Brain microvascular endothelial cell (primary cell): ENCODE data around the gene ERBIN.

Source experiments
- DNase-seq: peaks from one replicate; pipeline ENCODE4 v3.0.0-alpha.2; 2020
- H3K27ac ChIP-seq: fragments of 250-450 bp; sonication (Bioruptor Pico); 2 replicates; pipeline ENCODE4 v1.5.1; 2020; ENCODE audit warnings: mild to moderate bottlenecking, moderate library complexity
- H3K27me3 ChIP-seq: fragments of 250-450 bp; sonication (Bioruptor Pico); replicated peaks from 2 replicates; pipeline ENCODE4 v1.5.1; 2020; ENCODE audit warnings: mild to moderate bottlenecking
- H3K36me3 ChIP-seq: fragments of 250-450 bp; sonication (Bioruptor Pico); replicated peaks from 2 replicates; pipeline ENCODE4 v1.5.1; 2020; ENCODE audit warnings: mild to moderate bottlenecking
- H3K4me3 ChIP-seq: 2 replicates; pipeline ENCODE4 v1.5.1; 2011; ENCODE audit warnings: low read depth, mild to moderate bottlenecking, control low read depth, low read length, moderate library complexity
- CTCF ChIP-seq: IDR thresholded peaks from 2 replicates; pipeline ENCODE4 v1.5.1; 2011; ENCODE audit warnings: low read depth, mild to moderate bottlenecking, moderate library complexity, low read length, control low read depth, inconsistent platforms; ENCODE audit errors: missing control alignments
- in situ Hi-C: cut with HindIII; loops from 2 replicates; pipeline ENCODE4 v1.10.0; 2017; ENCODE audit warnings: low sequenced_read_pairs, low pct_ligation_motif_present

The ERBIN gene

DNA sequence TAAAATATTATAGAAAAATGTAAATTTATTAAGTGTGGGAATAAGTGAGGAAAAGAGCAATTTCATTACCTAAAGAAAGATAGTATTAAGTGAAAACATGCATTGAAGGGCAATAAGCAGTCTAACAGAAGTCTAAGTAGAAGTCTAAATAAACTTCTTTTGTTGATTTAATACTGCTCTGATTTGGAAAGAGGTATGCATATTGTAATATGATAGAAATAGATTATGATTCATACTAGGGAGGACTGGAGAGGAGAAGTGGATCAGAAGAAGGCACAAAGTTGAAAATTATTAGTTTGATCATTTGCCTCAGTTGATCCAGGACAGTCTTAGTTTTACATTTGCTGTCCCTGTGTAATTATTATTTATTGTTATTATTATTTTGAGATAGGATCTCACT lies 6.6 kb upstream of the ERBIN start:
- in situ Hi-C loops, result no loop called here
- Histone ChIP-seq H3K27ac (no peak overlapping the region), H3K36me3 (no peaks in the 10 kb centered on the region), H3K4me3 (no peak overlapping the region), H3K27me3 (no peaks in the 10 kb centered on the region)
- no peak for DNase-seq
- TF ChIP-seq CTCF, result no peak

DNA sequence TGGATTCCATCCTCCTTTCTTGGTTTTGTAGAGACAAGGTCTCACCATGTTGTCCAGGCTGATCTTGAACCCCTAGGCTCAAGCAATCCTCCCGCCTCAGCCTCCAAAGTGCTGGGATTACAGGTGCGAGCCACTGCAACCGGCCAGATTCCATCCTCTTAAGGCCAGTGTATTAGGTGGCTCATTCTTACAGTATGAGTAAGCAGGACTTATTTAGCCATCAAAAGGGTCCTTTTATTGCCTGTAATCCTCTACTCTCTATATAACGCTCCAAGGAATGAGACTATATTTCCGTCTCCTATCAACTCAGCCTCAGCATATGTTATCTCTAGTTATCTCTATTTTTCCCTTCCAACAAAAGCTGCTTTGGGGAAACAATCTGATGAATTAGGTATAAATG lies 3.0 kb upstream of the ERBIN start:
- H3K36me3 ChIP-seq, result no peaks in the 10 kb centered on the region
- in situ Hi-C loops, result no loop called here
- DNase-seq, result no peak
- no peak overlapping the region for H3K4me3 ChIP-seq
- H3K27me3 ChIP-seq, result no peaks in the 10 kb centered on the region
- H3K27ac ChIP-seq, result no peak overlapping the region
- no peak for TF ChIP-seq CTCF

DNA sequence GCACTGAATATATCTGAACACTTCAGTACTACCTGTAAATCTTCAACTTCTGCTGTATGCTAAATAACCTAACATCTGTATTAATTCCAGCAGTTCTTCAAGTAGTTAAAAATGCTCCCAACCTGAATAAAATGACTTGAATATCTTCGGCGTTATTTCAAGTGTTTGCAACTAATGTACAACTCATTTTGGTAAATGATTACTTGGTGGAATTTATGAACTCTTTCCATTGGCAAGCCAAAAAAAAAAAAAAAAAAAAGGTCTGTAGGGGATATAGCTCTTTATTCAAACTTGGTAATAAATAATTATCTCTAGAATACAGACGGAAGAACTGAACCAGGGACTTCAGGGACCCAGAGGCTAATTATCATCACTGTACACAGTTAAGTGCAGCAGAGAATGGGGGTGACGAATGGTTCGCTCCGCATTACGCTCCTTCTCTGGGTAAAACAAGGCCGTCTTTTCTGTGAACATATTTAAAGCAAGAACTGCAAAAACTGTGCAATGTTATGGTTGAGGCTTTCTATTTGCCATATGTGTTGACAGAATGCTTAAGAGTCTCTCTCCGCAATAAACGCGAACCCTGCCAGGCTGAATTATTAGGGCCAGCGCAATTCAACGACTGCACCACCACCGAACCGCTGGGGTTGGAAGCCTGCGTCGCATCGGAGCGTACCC lies 1.9 kb upstream of the ERBIN start:
- H3K27ac ChIP-seq, result peak overlapping the region; percentile 89
- TF ChIP-seq CTCF, result no peak
- no peak for DNase-seq
- no peaks in the 10 kb centered on the region for H3K27me3 ChIP-seq
- H3K4me3 ChIP-seq, result peak overlapping the region; percentile 64
- no peaks in the 10 kb centered on the region for H3K36me3 ChIP-seq
- in situ Hi-C loops, result no loop called here

- in situ Hi-C loops, result no loop called here
- peak; percentile 71 for DNase-seq
- TF ChIP-seq CTCF, result no peak
- H3K4me3 ChIP-seq, result peak overlapping the region; percentile 64
- H3K27ac ChIP-seq, result peak overlapping the region; percentile 89
- H3K27me3 ChIP-seq, result no peaks in the 10 kb centered on the region
- no peaks in the 10 kb centered on the region for H3K36me3 ChIP-seq
Observed at GRCh38 chr5:65925044-65925600, 1.3 kb upstream of the ERBIN start.

DNA sequence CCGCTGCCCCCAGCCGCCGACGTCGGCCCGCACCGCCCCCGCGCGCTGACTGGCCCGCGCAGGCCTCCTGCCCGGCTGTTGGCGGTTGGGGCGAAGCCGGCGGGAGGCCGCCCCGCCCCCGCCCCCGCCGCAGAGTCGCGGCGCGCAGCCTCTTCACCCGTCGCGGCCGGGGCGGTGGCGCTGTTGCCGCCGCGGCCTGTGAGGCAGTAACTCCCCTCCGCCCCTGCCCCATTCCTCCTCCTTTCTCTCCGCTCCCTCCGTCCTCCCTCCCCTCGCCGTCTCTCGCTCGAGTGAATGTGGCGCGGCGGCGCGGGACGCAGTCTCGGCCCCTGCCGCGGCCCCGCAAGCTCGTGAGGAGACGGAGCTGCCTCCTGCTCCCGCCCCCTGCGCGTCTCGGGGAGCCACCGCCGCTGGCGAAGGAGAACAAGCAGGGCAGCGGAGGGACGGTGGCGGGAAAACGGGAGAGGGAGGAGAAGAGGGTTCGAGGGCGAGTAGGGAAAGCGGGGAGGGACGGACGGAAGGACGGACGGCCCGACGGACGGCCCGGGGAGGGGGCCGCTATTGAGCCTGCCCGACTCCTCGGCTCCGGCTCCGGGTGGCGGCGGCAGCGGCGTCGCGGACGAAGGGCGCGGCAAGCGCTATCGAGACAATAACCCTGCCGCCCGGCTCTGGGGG lies 637 bp upstream of the ERBIN start:
- Histone ChIP-seq H3K27ac (peak overlapping the region; percentile 89), H3K36me3 (no peaks in the 10 kb centered on the region), H3K27me3 (no peaks in the 10 kb centered on the region), H3K4me3 (peak overlapping the region; percentile 71)
- DNase-seq, result peak; percentile 63
- peak; percentile 21 for TF ChIP-seq CTCF
- in situ Hi-C loops, result no loop called here
